Inflammatory macrophage treated with lipopolysaccharide for 4 hours (primary cell): Measurements from ENCODE around the gene NFATC1.

Source experiments
- DNase-seq: peaks from one replicate; pipeline ENCODE4 v3.0.0-alpha.2; 2020

The NFATC1 gene

DNA sequence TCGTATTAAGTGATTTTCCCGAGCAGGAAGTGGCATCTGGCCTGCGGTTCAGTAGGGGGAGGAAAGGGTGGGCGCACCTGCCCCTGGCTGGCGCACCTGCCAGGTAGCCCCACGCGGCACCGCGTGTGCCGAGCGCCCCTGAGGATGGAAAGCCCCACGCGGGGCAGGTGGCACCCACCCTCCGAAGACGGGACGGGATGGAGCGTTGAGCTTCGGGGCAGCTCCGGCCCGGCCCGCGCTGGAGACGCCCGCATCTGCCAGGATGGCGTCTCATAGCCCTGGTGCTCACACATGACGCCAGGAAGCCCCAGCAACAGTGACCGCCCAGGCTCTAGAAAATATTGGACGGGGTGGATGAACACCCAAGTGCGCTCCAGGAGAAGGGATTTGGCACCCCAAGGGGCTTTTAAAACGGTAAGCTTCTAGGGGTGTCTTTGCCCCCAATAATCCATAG, 2.5 kb upstream of the NFATC1 start:
- no peak for DNase-seq

DNA sequence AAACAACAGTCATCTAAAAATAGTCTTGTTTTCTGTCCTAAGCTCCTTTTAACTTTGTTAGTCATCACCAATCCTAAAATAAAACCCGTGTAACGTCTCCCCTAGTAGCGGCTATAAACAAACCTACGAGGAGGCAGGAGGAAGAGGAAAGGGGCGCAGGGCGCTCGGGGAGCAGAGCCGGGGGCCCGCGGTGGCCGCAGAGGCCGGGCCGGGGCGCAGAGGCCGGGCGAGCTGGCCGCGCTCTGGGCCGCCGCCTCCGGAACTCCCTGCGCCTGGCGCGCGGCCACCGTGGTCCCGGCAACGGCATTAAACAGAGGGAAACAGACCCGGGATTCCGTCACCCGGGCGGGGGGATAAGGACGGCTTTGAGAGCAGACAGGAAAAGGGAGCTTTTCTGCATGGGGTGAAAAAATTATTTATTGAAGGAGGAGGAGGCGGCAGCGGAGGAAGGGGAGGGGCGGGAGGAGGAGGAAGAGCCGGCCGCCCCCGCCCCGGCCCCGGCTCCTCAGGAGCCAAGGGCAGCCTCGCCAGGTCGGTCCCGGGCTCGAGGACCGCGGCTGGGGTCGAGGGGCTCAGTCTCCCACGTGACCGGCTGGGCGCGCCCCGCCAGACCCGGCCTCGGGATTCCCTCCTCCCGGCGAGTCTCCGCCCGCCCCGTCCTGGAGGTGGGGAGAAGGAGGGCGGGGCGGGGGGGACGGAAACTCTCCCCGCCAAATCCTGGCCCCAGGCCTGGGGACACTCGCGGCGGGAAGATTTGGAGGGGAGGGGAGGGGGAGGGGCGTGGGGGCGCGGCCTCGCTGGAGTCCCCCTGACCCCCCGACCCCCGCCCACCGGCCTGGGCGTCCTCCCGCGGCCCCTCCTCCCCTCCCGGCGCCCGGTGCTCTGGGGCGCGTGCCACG, 1.8 kb upstream of the NFATC1 start:
- DNase-seq = peak; percentile 67

- peak; percentile 70 for DNase-seq
Measured at GRCh38 chr18:79394534-79395307, 1.0 kb upstream of the NFATC1 start.

GRCh38 chr18:79395308-79395640, 456 bp upstream of the NFATC1 start:
- DNase-seq = no peak

DNA sequence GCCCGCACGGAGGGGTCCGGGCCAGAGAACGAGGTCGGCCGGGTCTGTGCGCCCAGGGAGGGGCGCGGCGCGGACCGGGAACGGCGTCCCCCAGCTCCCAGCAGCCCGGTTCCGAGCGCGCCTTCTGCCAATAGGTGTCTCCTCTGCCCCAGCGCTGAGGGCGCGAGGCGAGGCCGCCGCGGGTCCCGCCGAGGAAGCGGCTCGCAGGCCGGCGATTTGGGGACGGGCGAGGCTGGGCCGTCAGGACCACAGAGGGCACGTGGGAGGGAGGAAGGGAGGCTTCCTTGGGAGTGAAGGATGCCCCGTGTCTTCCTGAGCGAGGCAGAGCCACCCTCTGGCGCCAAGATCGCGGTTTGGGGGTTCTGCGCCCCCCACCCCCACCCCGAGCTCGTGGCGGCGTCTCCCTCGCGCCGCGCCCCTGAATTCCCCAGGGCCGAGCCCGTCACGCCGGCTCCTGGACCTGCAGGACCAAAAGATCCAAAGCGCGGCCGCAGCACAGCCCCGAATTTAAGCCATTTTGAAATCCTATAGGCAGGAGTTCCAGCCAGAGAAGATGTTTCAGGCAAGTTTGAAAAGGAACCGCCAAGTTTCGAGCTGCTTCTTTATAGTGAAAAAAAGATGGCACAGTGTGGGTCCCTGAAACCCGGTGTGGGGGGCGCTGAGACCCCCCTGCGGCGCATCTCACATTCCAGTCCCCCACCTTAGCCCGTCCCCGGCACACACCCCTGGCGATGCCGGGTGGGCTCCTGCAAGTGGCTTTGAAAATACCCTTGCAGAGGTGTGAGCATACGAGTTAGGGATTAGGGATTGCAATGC, 909 bp downstream of the NFATC1 start:
- DNase-seq = peak; percentile 50

DNA sequence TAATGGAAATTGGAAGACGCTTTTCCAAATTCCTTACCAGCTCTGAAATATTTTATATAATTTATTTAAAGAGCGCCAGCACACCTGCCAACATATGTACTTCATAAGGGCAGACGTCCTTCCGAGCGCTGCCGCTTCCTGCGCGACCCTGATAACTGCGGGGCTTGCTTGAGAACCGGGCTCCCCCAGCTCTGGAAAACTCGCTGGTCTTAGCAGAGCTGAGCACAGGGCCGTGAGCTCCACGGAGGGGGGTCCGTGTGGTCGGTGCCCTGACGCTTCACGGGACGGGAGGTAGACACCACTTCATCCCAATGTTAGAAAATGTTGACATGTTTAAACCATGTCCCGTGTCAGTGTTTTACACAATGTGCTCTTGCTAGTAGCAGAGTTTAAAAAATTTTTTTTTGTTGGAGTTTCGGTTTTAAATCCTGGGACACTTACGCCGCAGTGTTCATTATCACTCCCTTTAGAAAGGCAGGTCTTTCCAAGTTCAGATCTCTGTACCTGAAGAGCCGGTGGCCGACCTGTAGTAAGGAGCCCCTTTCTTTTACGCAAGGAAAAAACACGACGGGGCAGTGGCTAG, 1.6 kb downstream of the NFATC1 start:
- no peak for DNase-seq

- no peak for DNase-seq
Measured at GRCh38 chr18:79397830-79398761, 2.4 kb downstream of the NFATC1 start.

- DNase-seq = no peak
Measured at GRCh38 chr18:79399275-79400081, 3.7 kb downstream of the NFATC1 start.

DNA sequence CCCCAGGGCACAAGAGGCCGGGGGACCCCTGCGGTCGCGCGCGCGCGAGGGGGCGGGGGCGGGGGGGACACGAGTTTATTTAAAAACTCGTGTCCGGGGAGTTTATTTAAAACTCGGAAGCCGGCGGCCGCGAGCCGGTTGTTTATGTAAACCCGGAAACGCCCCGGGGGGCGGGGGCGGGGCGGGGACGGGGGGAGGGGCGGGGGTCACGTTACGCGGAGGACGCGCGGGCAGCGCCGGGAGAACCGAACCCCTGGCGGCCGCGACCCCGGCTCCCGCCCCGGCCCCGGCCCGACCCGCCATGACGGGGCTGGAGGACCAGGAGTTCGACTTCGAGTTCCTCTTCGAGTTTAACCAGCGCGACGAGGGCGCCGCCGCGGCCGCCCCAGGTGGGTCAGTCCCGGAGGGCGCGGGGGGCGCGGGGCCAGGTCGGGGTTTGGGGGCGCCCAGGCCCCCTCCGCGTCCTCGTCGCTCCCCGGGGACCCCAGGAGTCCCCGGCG, 4.4 kb downstream of the NFATC1 start:
- DNase-seq = peak; percentile 57

DNA sequence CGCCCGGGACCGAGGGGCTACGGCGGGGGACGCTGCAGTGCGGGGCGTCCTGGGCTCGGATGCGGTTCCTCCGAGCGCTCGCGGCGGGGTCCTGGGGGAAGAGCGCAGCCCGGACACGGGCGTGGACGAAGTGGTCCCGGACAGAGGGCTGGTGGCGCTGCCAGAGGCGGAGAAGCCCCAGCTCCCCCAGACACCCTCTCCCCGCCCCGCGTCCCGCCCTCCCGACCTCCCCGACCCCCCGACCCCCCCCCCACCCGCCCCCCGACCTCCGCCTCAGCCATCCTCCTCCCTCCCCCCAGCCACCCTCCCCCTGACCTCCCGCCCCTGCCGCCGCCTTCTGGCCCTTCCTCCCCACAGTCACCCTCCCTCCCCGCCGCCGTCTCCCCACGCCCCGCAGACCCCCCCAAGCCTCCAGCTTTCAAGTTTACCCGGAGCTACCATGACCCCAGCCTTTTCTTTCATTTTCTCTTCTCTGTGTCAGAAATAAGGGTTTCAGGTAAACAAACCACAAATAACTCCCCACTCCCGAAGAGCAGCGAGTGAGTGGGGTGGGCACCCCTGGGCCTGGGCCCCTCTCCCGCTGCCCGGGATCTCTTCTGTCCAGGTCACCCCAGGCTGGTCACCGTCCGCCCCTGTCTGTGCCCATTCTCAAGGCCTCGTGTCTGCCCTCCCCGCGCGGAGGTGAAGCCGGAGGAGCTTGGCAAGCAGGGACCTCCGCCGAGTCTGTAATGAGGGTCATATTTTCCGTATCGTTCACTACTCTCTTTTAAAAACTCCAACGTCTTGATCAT, 5.1 kb downstream of the NFATC1 start:
- no peak for DNase-seq

DNA sequence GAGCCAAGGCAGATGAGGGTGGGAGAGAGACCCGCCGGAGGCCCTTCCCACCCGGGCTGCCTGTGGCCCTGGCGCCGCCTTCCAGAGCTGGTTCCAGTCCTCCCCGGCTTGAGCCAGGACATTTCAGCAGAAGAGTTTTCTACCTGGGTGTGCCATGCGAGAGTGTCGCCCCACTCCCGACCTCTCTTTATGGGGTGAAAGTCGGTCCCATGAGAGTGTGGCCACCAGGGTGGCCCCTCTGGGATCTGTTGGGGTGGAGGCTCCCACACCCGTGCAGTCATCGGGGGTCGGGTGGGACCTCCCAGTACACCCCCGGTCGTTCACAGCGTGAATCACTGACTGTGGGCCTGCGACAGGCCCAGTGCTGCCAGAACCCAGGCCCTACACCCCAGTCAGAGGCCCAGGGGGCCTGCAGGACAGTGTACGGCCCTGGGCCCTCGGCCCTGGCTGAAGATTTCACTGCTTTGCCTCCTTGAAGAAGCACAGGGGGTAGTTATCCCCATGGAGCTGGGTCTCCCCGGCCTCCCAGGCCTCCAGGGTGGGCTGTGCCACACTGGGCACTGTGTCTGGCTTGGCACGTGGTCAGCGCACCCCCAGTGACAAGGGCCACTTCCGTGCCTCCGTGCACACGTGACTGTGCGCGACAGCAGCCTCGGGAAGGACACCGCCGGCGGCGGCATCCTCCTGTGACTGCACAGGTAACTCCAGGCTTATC, 5.9 kb downstream of the NFATC1 start:
- DNase-seq = no peak

- DNase-seq = no peak
Measured at GRCh38 chr18:79402209-79402576, 6.5 kb downstream of the NFATC1 start.

GRCh38 chr18:79402977-79403722, 7.4 kb downstream of the NFATC1 start:
- peak; percentile 30 for DNase-seq

GRCh38 chr18:79403723-79404566, 8.2 kb downstream of the NFATC1 start:
- DNase-seq = no peak

GRCh38 chr18:79404567-79404910, 8.8 kb downstream of the NFATC1 start:
- no peak for DNase-seq

- no peak for DNase-seq
Measured at GRCh38 chr18:79405019-79405780, 9.5 kb downstream of the NFATC1 start.
